Measurements from ENCODE around the gene UEVLD.

- TF ChIP-seq CTCF (IDR thresholded peaks at IDR 0.05) (no peak), POLR2AphosphoS5 (IDR thresholded peaks at IDR 0.05; ENCODE audit: insufficient read depth in 1 of 2, low read depth in 1 of 2) (no peak), POLR2A (IDR thresholded peaks at IDR 0.05) (no peak)
These were observed 13.2 kb downstream of the UEVLD start for GRCh38 chr11:18575361-18575760.

Data from vagina (tissue), 2 donors.